Astrocyte (in vitro differentiated cells and primary cell): ENCODE results near the gene NFU1. TPM values are rescaled to one million over a fixed set of nuclear protein-coding genes. Genes with fewer than 3 reads are reported as not detected.
"Not testable (repeated sequence)": the region's sequence is repeated elsewhere in the genome, so short reads cannot be mapped to it uniquely, and the experiment has no call there.

Experiments
- DNase-seq: peaks from one replicate; pipeline ENCODE4 v3.0.0-alpha.2; 2010; ENCODE audit warnings: low read depth
- FAIRE-seq: peaks from 2 replicates; lab custom pipeline; 2011; peaks lifted over from hg19 to GRCh38; lab: Jason Lieb, UNC
- H2AFZ ChIP-seq: 2 replicates; pipeline ENCODE4 v1.6.0; 2012; ENCODE audit warnings: low read depth, low read length, inconsistent platforms
- H3K27ac ChIP-seq: 2 replicates; pipeline ENCODE4 v1.5.1; 2011; ENCODE audit warnings: low read depth, low read length, inconsistent platforms
- H3K27me3 ChIP-seq: 2 replicates; pipeline ENCODE4 v1.6.0; 2011; ENCODE audit warnings: low read length, inconsistent platforms; ENCODE audit not compliant: insufficient read depth
- H3K36me3 ChIP-seq: 2 replicates; pipeline ENCODE4 v1.5.1; 2011; ENCODE audit warnings: low read length, inconsistent platforms; ENCODE audit not compliant: insufficient read depth
- H3K4me1 ChIP-seq: 2 replicates; pipeline ENCODE4 v1.5.1; 2011; ENCODE audit warnings: low read length, inconsistent platforms; ENCODE audit not compliant: insufficient read depth
- H3K4me2 ChIP-seq: 2 replicates; pipeline ENCODE4 v1.6.0; 2012; ENCODE audit warnings: low read length, inconsistent platforms
- H3K4me3 ChIP-seq: 2 replicates; pipeline ENCODE4 v1.5.1; 2011; ENCODE audit warnings: low read depth, mild to moderate bottlenecking, low read length, inconsistent platforms; ENCODE audit not compliant: insufficient read depth
- H3K79me2 ChIP-seq: 2 replicates; pipeline ENCODE4 v1.6.0; 2012; ENCODE audit warnings: mild to moderate bottlenecking, low read length, inconsistent platforms; ENCODE audit not compliant: insufficient read depth
- H3K9ac ChIP-seq: 2 replicates; pipeline ENCODE4 v1.6.0; 2012; ENCODE audit warnings: mild to moderate bottlenecking, low read length, inconsistent platforms
- H3K9me3 ChIP-seq: 2 replicates; pipeline ENCODE4 v1.5.1; 2012; ENCODE audit warnings: low read depth, mild to moderate bottlenecking, low read length, inconsistent platforms; ENCODE audit not compliant: insufficient read depth
- H4K20me1 ChIP-seq: 2 replicates; pipeline ENCODE4 v1.6.0; 2012; ENCODE audit warnings: low read length, inconsistent platforms; ENCODE audit not compliant: insufficient read depth
- H3K27ac Mint-ChIP-seq: one replicate; pipeline ENCODE4 v1.8.0; 2021; ENCODE audit warnings: mild to moderate bottlenecking, mixed read lengths; ENCODE audit not compliant: unreplicated experiment
- H3K27me3 Mint-ChIP-seq: one replicate; pipeline ENCODE4 v1.8.0; 2021; ENCODE audit warnings: low read depth, mixed read lengths; ENCODE audit not compliant: unreplicated experiment
- H3K36me3 Mint-ChIP-seq: one replicate; pipeline ENCODE4 v1.8.0; 2021; ENCODE audit warnings: low read depth, mixed read lengths; ENCODE audit not compliant: unreplicated experiment
- H3K4me1 Mint-ChIP-seq: one replicate; pipeline ENCODE4 v1.8.0; 2021; ENCODE audit warnings: low read depth, mixed read lengths; ENCODE audit not compliant: unreplicated experiment
- H3K4me3 Mint-ChIP-seq: one replicate; pipeline ENCODE4 v1.8.0; 2021; ENCODE audit warnings: mild to moderate bottlenecking, moderate library complexity, mixed read lengths; ENCODE audit not compliant: unreplicated experiment
- H3K9me3 Mint-ChIP-seq: one replicate; pipeline ENCODE4 v1.8.0; 2021; ENCODE audit warnings: mild to moderate bottlenecking, mixed read lengths; ENCODE audit not compliant: unreplicated experiment
- EZH2 ChIP-seq: IDR thresholded peaks from 2 replicates; pipeline ENCODE4 v1.6.1; 2012; ENCODE audit warnings: mild to moderate bottlenecking, low read length, inconsistent platforms; ENCODE audit not compliant: insufficient read depth
- total RNA-seq: library from RNA; stranded (reverse); gene quantifications from 2 replicates; pipeline ENCODE4 v1.2.1, GENCODE V29; 2021
- TF ChIP-seq, protein P1 (sequence below): IDR thresholded peaks from 2 replicates; pipeline ENCODE4 v1.5.1; 2011; ENCODE audit warnings: low read depth, mild to moderate bottlenecking, inconsistent platforms, low read length, moderate library complexity; ENCODE audit not compliant: insufficient read depth

Gene NFU1
- total RNA-seq, 1 donor from 2014 or later = 46.6 TPM

GRCh38 chr2:69449906-69450305 lies 12.7 kb upstream of the NFU1 start:
- Histone ChIP-seq H3K9ac (no peak overlapping the region), H3K9me3 (no peaks in the 10 kb centered on the region), H3K36me3 (no peaks in the 10 kb centered on the region), H3K4me1 (no peaks in the 10 kb centered on the region), H3K4me3 (no peak overlapping the region), H3K4me2 (no peak overlapping the region), H4K20me1 (no peaks in the 10 kb centered on the region), H2AFZ (no peak overlapping the region), H3K79me2 (no peaks in the 10 kb centered on the region), H3K27ac (no peak overlapping the region), H3K27me3 (no peaks in the 10 kb centered on the region)
- DNase-seq (peak; percentile 16), FAIRE-seq (no peak)
- no peak overlapping the region for H3K4me3 Mint-ChIP-seq
- H3K4me1 Mint-ChIP-seq = no peaks in the 10 kb centered on the region
- H3K27me3 Mint-ChIP-seq = peaks cover 16% of the 10 kb centered on the region
- peaks cover 4% of the 10 kb centered on the region for H3K36me3 Mint-ChIP-seq
- H3K27ac Mint-ChIP-seq = no peak overlapping the region
- peaks cover 2% of the 10 kb centered on the region for H3K9me3 Mint-ChIP-seq
- TF ChIP-seq EZH2 = no peak
- TF ChIP-seq, protein P1, sequence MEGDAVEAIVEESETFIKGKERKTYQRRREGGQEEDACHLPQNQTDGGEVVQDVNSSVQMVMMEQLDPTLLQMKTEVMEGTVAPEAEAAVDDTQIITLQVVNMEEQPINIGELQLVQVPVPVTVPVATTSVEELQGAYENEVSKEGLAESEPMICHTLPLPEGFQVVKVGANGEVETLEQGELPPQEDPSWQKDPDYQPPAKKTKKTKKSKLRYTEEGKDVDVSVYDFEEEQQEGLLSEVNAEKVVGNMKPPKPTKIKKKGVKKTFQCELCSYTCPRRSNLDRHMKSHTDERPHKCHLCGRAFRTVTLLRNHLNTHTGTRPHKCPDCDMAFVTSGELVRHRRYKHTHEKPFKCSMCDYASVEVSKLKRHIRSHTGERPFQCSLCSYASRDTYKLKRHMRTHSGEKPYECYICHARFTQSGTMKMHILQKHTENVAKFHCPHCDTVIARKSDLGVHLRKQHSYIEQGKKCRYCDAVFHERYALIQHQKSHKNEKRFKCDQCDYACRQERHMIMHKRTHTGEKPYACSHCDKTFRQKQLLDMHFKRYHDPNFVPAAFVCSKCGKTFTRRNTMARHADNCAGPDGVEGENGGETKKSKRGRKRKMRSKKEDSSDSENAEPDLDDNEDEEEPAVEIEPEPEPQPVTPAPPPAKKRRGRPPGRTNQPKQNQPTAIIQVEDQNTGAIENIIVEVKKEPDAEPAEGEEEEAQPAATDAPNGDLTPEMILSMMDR = no peak

GRCh38 chr2:69443673-69444072 lies 6.4 kb upstream of the NFU1 start:
- not testable (repeated sequence) for H3K9ac ChIP-seq, H3K27ac Mint-ChIP-seq
- peaks cover 16% of the 10 kb centered on the region for H3K27me3 Mint-ChIP-seq

DNA sequence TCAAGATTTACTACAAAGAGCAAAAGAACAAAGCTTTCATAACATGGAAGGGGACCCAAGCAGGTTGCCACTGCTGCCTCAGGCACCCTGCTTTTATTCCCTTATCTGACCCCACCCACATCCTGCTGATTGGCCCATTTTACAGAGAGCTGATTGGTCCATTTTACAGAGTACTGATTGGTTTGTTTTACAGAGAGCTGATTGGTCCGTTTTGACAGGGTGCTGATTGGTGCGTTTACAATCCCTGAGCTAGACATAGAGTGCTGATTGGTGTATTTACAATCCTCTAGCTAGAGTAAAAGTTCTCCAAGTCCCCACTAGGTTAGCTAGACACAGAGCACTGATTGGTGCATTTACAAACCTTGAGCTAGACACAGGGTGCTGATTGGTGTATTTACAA lies 2.3 kb upstream of the NFU1 start:
- H3K4me2 ChIP-seq, H3K9ac ChIP-seq, H4K20me1 ChIP-seq, H3K27ac ChIP-seq, H2AFZ ChIP-seq, H3K4me3 ChIP-seq, H3K27me3 ChIP-seq, H3K27me3 Mint-ChIP-seq, H3K9me3 ChIP-seq, DNase-seq, H3K9me3 Mint-ChIP-seq, FAIRE-seq, H3K27ac Mint-ChIP-seq, H3K36me3 ChIP-seq, H3K4me1 ChIP-seq, H3K36me3 Mint-ChIP-seq, H3K4me3 Mint-ChIP-seq: not testable (repeated sequence)
- H3K4me1 Mint-ChIP-seq = peaks cover 17% of the 10 kb centered on the region
- peaks cover 24% of the 10 kb centered on the region for H3K79me2 ChIP-seq

More at GRCh38 chr2:69443673-69444072, 6.4 kb upstream of the NFU1 start:
- not testable (repeated sequence) for H3K36me3 Mint-ChIP-seq, H3K4me1 ChIP-seq, H3K9me3 ChIP-seq, H4K20me1 ChIP-seq, FAIRE-seq, H3K4me1 Mint-ChIP-seq, H3K79me2 ChIP-seq, H3K9me3 Mint-ChIP-seq, DNase-seq, H3K4me2 ChIP-seq, H3K4me3 Mint-ChIP-seq, H3K36me3 ChIP-seq, H3K4me3 ChIP-seq, H3K27me3 ChIP-seq, H2AFZ ChIP-seq, H3K27ac ChIP-seq

DNA sequence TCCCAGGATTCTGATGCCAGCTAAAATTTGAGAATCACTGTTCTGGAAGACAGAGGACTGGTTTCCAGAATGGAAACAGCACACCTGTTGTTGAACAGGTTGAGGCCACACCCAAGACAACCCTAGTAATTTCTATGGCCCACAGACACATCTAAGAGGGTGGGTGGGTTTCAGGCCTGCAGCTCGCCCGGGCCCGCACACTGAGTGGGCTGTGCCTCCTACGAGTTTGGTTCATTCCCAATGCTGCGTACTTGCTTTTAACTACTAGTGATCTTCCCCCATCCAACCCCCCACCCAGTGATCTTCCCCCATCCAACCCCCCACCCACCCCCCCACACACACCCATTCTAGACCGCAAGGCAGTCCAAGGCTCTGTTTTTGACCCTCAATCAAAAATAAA lies 1.3 kb upstream of the NFU1 start:
- Histone ChIP-seq H3K9ac (peak overlapping the region; percentile 93), H3K27ac (no peak overlapping the region), H3K36me3 (no peaks in the 10 kb centered on the region), H3K79me2 (peaks cover 26% of the 10 kb centered on the region), H3K4me1 (peaks cover 8% of the 10 kb centered on the region), H3K4me2 (no peak overlapping the region), H4K20me1 (no peaks in the 10 kb centered on the region), H3K4me3 (no peak overlapping the region), H3K9me3 (no peaks in the 10 kb centered on the region), H2AFZ (no peak overlapping the region), H3K27me3 (no peaks in the 10 kb centered on the region)
- H3K27me3 Mint-ChIP-seq = no peaks in the 10 kb centered on the region
- peaks cover 17% of the 10 kb centered on the region for H3K4me1 Mint-ChIP-seq
- no peak overlapping the region for H3K4me3 Mint-ChIP-seq
- DNase-seq (no peak), FAIRE-seq (no peak)
- H3K9me3 Mint-ChIP-seq = no peaks in the 10 kb centered on the region
- TF ChIP-seq EZH2 = no peak
- TF ChIP-seq, protein P1 = no peak
- H3K27ac Mint-ChIP-seq = no peak overlapping the region
- no peaks in the 10 kb centered on the region for H3K36me3 Mint-ChIP-seq
